ENCODE data around the gene PALS1.
A peak's percentile ranks its signal among the peaks of the same experiment; 100 is the strongest.
"Not testable (repeated sequence)": the region's sequence is repeated elsewhere in the genome, so short reads cannot be mapped to it uniquely, and the experiment has no call there.

Gene PALS1

DNA sequence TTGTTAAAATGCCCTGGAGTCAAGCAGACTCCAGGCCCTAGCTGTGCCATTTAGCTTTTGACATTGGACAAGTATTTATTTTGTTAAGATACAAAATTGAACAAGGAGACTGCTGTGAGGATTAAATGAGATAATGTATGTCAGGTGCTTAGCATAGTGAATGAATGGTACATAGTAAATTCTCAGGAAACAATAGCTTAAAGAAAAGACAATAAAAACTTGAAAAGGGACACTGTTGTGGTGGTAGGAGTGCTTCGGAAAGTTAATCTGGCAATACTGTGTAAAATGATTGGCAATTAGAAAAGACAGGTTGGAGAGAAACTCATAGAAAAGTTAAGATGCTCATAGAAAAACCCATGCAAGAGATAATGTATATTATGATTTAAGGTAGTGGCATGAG lies 19.7 kb downstream of the PALS1 start:
- DNase-seq (ENCODE audit: low read depth), result no peak

DNA sequence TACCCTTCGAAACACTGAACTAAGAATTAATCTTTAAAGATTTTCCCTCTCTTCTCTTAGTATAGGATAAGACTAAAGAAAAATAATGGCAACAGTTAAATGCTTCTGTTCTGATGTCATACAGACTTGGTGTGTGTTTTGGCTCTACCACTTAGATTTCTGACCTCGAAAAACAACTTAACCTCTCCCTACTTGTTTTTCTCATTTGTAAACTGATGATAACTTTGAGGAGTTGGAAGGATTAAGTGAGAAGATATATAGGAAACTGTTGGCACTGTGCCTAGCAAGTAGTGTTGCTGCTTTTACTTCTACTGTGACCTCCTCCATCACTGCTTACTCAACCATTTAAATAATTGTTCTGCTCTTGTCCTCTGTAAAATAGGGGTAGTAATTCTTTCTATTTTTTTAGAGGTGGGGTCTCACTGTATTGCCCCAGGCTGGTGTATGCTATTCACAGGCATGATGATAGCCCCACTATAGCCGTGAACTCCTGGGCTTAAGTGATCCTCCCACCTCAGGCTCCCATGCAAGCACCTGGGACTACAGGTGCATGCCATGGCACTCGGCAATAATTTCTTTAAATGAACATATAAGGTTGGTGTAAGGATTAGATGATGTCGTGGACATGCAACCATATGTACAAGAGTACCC lies 22.4 kb downstream of the PALS1 start:
- DNase-seq (ENCODE audit: low read depth), result peak; percentile 48

DNA sequence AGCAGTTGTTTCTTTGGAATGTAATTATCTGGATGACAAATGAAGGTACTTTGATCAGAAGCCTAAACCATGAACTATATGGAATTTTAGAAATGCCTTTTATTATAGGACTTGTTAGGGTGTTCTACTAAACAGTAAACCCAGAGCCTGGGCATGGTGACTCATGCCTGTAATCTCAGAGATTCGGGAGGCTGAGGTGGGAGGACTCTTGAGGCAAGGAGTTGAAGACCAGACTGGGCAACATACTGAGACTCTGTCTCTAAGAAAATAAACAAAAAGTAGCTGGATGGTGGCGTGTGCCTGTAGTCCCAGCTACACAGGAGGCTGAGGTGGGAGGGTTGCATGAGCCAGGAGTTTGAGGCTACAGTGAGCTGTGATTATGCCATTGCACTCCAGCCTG lies 23.9 kb downstream of the PALS1 start:
- no peak for DNase-seq (ENCODE audit: low read depth)

DNA sequence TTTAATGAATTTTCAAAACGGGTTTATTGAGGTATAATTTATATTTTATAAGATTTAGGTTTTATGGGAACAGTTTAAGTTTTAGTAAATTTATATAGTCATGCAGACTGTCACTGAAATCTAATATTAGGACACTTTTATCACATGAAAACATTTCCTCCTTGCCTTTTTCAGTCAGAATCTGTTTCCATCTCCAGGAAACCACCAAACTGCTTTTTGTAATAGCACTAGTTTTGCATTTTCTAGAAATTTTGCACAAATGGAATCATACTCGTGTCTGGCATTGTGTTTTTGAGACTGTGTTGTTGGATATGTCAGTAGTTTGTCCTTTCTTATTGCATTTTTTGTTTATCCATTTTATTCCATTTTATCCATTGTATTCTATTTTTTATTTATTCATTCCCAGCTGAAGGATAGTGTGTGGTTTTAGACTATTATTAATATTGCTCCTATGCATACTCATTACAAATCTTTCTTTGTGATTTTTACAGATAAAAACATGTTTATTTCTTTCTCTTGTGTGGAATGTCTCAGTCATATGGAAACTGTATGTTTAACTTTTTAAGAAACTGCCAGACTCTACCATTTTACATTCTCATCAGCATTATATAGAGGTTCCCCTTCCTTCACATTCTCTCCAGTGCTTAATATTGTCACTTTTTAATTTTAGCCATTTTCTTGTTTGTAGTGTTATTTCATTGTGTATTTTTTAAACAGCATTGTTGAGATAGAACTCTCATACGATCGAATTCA lies 26.5 kb downstream of the PALS1 start:
- no peak for DNase-seq (ENCODE audit: low read depth)

DNA sequence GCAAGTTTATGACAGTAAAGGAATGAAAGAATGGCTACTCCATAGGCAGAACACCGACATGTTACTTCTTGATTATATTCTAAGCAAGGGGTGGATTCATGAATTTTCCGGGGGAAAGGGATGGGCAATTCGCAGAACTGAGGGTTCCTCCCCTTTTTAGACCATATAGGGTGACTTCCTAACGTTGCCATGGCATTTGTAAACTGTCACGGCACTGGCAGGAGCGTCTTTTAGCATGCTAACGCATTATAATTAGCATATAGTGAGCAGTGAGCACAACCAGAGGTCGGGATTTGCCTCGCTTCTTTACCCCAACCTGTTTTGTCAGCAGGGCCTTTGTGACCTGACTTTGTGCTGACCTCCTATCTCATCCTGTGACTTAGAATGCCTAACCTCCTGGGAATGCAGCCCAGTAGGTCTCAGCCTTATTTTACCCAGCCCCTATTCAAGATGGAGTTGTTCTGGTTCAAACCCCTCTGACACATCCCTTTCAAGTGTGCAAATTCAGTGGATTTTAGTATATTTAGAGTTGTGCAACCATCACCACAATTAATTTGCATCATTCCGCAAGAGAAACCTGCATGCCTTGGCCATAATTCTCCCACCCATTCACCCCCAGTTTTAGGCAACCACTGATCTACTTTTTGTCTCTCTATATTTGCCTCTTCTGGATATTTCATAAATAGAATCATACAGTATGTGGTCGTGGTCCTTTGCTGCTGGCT lies 27.4 kb downstream of the PALS1 start:
- no peak for DNase-seq (ENCODE audit: low read depth)

DNA sequence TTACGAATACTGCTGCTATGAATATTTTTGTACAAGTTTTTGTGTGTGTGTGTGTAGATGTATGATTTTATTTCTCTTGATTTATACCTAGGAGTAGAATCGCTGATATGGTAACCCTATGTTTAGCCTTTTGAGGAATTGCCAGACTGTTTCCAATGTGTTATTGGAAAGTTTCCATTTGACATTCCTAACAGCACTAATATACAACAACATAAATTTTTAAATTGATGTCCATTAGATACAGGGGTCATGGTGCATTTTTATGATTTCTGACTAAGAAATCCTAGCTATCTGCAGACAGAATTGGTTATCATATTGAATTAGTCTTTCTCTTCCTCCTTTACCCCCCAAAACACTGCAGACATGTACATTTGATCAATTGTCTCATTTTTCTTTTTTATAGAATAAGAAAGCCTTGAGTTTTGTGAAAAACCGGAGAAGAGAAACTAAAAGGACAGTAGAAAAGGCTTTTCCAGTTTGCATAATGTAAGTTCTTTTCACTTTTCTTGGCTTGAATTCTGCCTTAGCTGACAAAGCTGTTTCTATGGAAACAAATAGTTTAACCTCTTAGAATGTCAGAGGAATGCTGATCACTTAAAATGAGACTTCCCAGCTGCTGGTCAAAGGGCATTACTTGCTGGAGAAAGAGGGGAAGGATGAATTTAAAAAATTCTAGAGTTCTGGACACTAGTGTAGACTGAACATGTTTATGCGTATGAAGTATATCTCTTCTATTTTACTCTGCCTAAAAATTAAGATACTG lies 28.2 kb downstream of the PALS1 start:
- no peak for DNase-seq (ENCODE audit: low read depth)

DNA sequence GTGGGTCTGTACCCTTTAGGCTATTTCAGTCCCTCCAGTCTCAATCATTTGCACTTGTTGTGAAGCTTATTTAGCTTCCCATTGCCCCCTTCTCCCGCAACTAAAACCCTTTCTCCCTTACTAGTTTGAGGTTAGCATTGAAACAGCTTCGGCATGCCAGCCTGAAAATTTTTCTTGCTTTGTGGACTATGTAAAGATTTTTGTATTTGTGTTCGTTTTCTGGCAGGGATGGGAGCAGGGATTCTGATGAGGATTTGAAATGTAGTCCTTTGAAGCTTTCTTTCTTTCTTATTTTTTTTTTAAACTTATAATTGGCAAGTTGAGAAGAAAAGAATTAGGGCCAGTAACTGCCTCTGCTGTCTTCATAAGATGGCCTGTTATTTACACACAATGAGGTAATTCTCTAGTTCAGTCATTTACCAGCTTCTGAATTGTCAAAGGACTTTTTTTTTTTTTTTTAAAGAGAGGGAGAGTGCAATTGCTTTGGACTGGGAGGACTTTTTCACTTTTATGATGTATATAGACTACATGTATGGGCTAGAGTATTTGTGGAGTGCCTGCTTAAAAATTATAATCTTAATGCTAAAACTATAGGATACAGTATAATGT lies 29.0 kb downstream of the PALS1 start:
- DNase-seq (ENCODE audit: low read depth), result no peak

DNA sequence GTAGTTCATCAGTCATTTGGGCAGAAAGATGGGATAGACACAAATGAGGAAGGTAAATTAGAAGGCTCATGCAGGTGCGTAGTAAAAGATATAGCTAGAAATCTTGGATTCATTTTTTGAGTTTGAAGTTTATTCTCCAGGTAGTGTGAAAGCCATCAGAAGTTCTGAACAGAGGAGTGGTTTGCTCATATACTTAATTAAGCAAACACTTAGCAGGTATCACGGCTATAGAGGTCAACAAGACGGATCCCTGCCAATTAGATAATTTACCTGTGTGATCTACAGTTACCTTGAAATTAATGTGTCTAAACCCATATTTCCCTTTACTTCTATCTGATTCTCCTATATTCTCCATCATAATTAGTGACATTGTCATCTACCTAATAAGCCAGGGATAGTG lies 29.7 kb downstream of the PALS1 start:
- DNase-seq (ENCODE audit: low read depth), result no peak

DNA sequence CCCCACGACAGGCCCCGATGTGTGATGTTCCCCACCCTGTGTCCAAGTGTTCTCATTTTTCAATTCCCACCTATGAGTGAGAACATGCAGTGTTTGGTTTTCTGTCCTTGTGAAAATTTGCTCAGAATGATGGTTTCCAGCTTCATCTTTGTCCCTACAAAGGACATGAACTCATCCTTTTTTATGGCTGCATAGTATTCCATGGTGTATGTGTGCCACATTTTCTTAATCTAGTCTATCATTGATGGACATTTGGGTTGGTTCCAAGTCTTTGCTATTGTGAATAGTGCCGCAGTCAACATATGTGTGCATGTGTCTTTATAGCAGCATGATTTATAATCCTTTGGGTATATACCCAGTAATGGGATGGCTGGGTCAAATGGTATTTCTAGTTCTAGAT lies 32.0 kb downstream of the PALS1 start:
- DNase-seq (ENCODE audit: low read depth), result not testable (repeated sequence)

DNA sequence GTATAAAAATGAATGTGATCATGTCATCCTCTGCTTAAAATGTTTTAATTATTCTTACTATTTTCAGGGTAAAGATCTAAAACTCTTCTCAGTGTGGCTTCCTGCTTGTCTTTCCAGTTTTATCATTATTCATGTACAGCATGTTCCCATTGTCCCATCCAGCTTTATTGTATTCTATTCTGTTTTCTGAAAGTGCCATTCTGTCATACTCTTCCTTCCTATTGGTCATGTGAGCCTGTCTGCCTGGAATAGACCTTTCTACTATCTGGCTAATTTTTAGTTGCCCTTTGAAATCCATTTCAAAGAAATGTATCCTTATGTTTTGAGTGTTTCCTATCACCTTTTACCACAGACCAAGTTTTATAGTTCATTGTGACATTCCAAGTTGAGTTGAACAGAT lies 34.9 kb downstream of the PALS1 start:
- no peak for DNase-seq (ENCODE audit: low read depth)

DNA sequence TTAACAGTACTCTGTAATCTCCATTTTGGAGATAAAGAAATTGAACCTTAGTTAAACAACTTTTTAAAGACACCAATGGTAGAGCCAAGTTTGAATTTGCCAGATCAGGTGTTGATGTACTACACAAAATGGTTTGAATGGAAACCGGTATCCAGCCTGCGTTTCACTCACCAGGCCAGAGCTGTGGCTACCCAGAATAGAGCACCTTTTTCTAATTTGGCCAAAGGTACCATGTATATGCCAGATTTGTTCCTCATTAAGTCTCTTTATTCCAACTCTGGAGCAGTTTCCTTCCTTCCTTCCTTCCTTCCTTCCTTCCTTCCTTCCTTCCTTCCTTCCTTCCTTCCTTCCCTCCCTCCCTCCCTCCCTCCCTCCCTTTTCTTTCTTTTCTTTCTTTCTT lies 39.3 kb downstream of the PALS1 start:
- DNase-seq (ENCODE audit: low read depth), result no peak

DNA sequence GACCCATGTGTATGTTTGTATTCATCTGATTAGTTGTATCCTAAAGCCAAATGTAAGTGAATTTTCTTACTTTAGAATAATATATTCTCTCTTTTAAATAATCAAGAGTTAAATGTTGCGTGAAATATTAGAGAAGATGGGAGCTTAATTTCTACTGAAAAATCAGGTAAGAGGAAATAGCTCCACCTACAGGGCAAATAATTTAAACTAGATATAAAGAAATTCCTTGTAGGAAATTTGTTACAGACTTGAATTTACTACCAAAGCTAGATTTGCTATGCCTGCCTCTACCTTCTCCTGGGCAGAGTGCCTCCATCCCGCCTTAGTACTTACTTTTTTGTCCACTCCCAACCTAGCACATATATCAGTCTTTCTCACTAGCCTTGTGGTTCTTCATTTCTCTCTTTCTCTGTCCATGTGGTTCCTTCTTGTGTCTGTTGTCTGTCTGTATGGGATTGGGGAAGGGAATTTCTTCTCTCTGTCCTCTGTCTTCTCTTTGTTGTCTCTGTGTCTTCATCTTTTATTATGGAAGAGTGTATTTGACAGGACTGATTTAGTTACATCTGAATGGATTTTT lies 44.7 kb downstream of the PALS1 start:
- no peak for DNase-seq (ENCODE audit: low read depth)

Measured in non-pigmented ciliary epithelial cell (primary cell).